ENCODE results near the gene ASB15.

DNA sequence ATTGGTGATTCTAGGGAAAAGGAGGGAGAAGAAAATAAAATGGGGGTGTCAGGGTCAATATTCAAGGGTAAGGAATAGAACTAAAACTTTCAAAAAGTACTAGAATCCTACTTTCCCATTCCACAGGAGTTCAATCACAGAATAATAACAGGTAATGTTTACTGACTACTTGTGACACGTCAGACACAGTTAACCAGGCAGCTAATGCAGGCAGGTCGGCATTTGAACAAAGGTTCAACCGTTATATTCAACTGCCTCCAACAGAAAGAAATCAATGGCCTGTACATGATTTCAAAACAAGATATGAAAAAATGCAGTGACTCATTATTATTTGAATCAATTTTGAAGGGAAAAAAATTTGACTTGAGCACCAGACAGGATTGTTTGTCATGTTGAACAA, 3.1 kb downstream of the ASB15 start:
- TF ChIP-seq, protein P1, sequence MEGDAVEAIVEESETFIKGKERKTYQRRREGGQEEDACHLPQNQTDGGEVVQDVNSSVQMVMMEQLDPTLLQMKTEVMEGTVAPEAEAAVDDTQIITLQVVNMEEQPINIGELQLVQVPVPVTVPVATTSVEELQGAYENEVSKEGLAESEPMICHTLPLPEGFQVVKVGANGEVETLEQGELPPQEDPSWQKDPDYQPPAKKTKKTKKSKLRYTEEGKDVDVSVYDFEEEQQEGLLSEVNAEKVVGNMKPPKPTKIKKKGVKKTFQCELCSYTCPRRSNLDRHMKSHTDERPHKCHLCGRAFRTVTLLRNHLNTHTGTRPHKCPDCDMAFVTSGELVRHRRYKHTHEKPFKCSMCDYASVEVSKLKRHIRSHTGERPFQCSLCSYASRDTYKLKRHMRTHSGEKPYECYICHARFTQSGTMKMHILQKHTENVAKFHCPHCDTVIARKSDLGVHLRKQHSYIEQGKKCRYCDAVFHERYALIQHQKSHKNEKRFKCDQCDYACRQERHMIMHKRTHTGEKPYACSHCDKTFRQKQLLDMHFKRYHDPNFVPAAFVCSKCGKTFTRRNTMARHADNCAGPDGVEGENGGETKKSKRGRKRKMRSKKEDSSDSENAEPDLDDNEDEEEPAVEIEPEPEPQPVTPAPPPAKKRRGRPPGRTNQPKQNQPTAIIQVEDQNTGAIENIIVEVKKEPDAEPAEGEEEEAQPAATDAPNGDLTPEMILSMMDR (IDR thresholded peaks at IDR 0.05; ENCODE audit: low read depth, low read length): no peak
- no peak for TF ChIP-seq MYC (IDR thresholded peaks at IDR 0.05; ENCODE audit: low read depth, low read length)
- no peak for TF ChIP-seq POLR2A (IDR thresholded peaks at IDR 0.05; ENCODE audit: extremely low read depth, insufficient read length)
- TF ChIP-seq, protein P2, sequence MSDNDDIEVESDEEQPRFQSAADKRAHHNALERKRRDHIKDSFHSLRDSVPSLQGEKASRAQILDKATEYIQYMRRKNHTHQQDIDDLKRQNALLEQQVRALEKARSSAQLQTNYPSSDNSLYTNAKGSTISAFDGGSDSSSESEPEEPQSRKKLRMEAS (IDR thresholded peaks at IDR 0.05; ENCODE audit: low read depth, low read length): no peak

All from NB4 (cell line).